H9 (cell line): ENCODE results near the gene ABHD15. TPM values are rescaled to one million over a fixed set of nuclear protein-coding genes. Genes with fewer than 3 reads are reported as not detected.

Experiments used
- DNase-seq: peaks from one replicate; pipeline ENCODE4 v3.0.0-alpha.2; 2017
- H2AFZ ChIP-seq: one replicate; pipeline ENCODE4 v1.6.1; 2013; ENCODE audit warnings: mild to moderate bottlenecking, low read length, control low read depth, moderate library complexity
- H2AK5ac ChIP-seq: 2 replicates; pipeline ENCODE4 v1.6.1; 2013; ENCODE audit warnings: low read length, control low read depth, mixed read lengths; ENCODE audit not compliant: insufficient read length
- H2BK120ac ChIP-seq: one replicate; pipeline ENCODE4 v1.6.1; 2013; ENCODE audit warnings: low read depth, mild to moderate bottlenecking, low read length, control low read depth, inconsistent platforms; ENCODE audit not compliant: poor library complexity, severe bottlenecking
- H2BK12ac ChIP-seq: 2 replicates; pipeline ENCODE4 v1.6.1; 2013; ENCODE audit warnings: low read length, control low read depth, mixed read lengths, low read depth; ENCODE audit not compliant: insufficient read length
- H2BK15ac ChIP-seq: 2 replicates; pipeline ENCODE4 v1.6.1; 2013; ENCODE audit warnings: low read depth, low read length, control low read depth
- H2BK20ac ChIP-seq: one replicate; pipeline ENCODE4 v1.6.1; 2013; ENCODE audit warnings: low read depth, mild to moderate bottlenecking, low read length, control low read depth, inconsistent platforms; ENCODE audit not compliant: poor library complexity, severe bottlenecking
- H2BK5ac ChIP-seq: 2 replicates; pipeline ENCODE4 v1.6.1; 2013; ENCODE audit warnings: low read length, control low read depth, mixed read lengths; ENCODE audit not compliant: insufficient read length
- H3K14ac ChIP-seq: 2 replicates; pipeline ENCODE4 v1.6.1; 2013; ENCODE audit warnings: low read length, control low read depth; ENCODE audit not compliant: insufficient read depth
- H3K18ac ChIP-seq: 2 replicates; pipeline ENCODE4 v1.6.1; 2013; ENCODE audit warnings: low read depth, mild to moderate bottlenecking, mixed read lengths, low read length, control low read depth; ENCODE audit not compliant: insufficient read length
- H3K23ac ChIP-seq: 2 replicates; pipeline ENCODE4 v1.6.1; 2013; ENCODE audit warnings: low read length, control low read depth, mixed read lengths, low read depth; ENCODE audit not compliant: insufficient read length
- H3K23me2 ChIP-seq: 2 replicates; pipeline ENCODE4 v1.6.1; 2013; ENCODE audit warnings: low read depth, mild to moderate bottlenecking, mixed read lengths, low read length, control low read depth; ENCODE audit not compliant: insufficient read length, poor library complexity, severe bottlenecking
- H3K27ac ChIP-seq: 2 replicates; pipeline ENCODE4 v1.5.1; 2013; ENCODE audit warnings: low read length, control low read depth, mixed read lengths, low read depth; ENCODE audit not compliant: insufficient read length
- H3K27me3 ChIP-seq: 2 replicates; pipeline ENCODE4 v1.6.1; 2013; ENCODE audit warnings: low read length, control low read depth, inconsistent platforms; ENCODE audit not compliant: insufficient read depth
- H3K4ac ChIP-seq: 2 replicates; pipeline ENCODE4 v1.6.1; 2013; ENCODE audit warnings: low read depth, mild to moderate bottlenecking, control low read depth, inconsistent platforms, low read length, moderate library complexity
- H3K4me1 ChIP-seq: 2 replicates; pipeline ENCODE4 v1.6.1; 2013; ENCODE audit warnings: low read length, control low read depth, inconsistent platforms; ENCODE audit not compliant: insufficient read depth
- H3K4me2 ChIP-seq: 2 replicates; pipeline ENCODE4 v1.6.1; 2013; ENCODE audit warnings: low read length, control low read depth, mixed read lengths; ENCODE audit not compliant: insufficient read length, insufficient read depth
- H3K56ac ChIP-seq: 2 replicates; pipeline ENCODE4 v1.6.1; 2013; ENCODE audit warnings: low read depth, mild to moderate bottlenecking, mixed read lengths, low read length, control low read depth; ENCODE audit not compliant: insufficient read length
- H3K79me1 ChIP-seq: 2 replicates; pipeline ENCODE4 v1.6.1; 2013; ENCODE audit warnings: low read depth, mild to moderate bottlenecking, moderate library complexity, low read length, control low read depth, inconsistent platforms; ENCODE audit not compliant: insufficient read depth, poor library complexity, severe bottlenecking
- H3K79me2 ChIP-seq: 2 replicates; pipeline ENCODE4 v1.6.1; 2013; ENCODE audit warnings: low read length, control low read depth, inconsistent platforms; ENCODE audit not compliant: insufficient read depth
- H3K9ac ChIP-seq: 2 replicates; pipeline ENCODE4 v1.6.1; 2013; ENCODE audit warnings: low read length, control low read depth, mixed read lengths; ENCODE audit not compliant: insufficient read length; ENCODE audit errors: extremely low read depth
- H3K9me3 ChIP-seq: one replicate; pipeline ENCODE4 v1.6.1; 2013; ENCODE audit warnings: low read depth, low read length, inconsistent platforms; ENCODE audit not compliant: control insufficient read depth
- H3T11ph ChIP-seq: one replicate; pipeline ENCODE4 v1.6.1; 2013; ENCODE audit warnings: mild to moderate bottlenecking, low read length, control low read depth, inconsistent platforms
- H4K20me1 ChIP-seq: one replicate; pipeline ENCODE4 v1.6.1; 2013; ENCODE audit not compliant: control insufficient read depth, insufficient read length, insufficient read depth
- H4K5ac ChIP-seq: 2 replicates; pipeline ENCODE4 v1.6.1; 2013; ENCODE audit warnings: low read depth, mild to moderate bottlenecking, mixed read lengths, low read length, control low read depth; ENCODE audit not compliant: insufficient read length
- H4K8ac ChIP-seq: replicated peaks from 2 replicates; pipeline ENCODE4 v1.6.1; 2013; ENCODE audit warnings: low read length, control low read depth, mixed read lengths, low read depth; ENCODE audit not compliant: insufficient read length
- H4K91ac ChIP-seq: 2 replicates; pipeline ENCODE4 v1.6.1; 2013; ENCODE audit warnings: low read depth, mild to moderate bottlenecking, moderate library complexity, mixed read lengths, low read length, control low read depth; ENCODE audit not compliant: insufficient read length
- H3K27ac Mint-ChIP-seq, 3 experiments: 2 replicates in 2 of 3; 3 replicates in 1 of 3; pipeline ENCODE4 v1.8.0; 2020 to 2021; ENCODE audit warnings: mixed read lengths in 3 of 3, mild to moderate bottlenecking in 1 of 3, moderate library complexity in 1 of 3
- H3K27me3 Mint-ChIP-seq: 2 replicates; pipeline ENCODE4 v1.8.0; 2021; ENCODE audit warnings: low read depth, mild to moderate bottlenecking, moderate library complexity, mixed read lengths
- H3K36me3 Mint-ChIP-seq, 3 experiments: 2 replicates in 2 of 3; 3 replicates in 1 of 3; pipeline ENCODE4 v1.8.0; 2020 to 2021; ENCODE audit warnings: low read depth in 3 of 3, mixed read lengths in 3 of 3; ENCODE audit not compliant: insufficient read depth in 1 of 3
- H3K4me1 Mint-ChIP-seq, 2 experiments: 2 replicates each; pipeline ENCODE4 v1.8.0; 2020; ENCODE audit warnings: mixed read lengths in 2 of 2
- H3K4me3 Mint-ChIP-seq, 2 experiments: 2 replicates in 1 of 2; 3 replicates in 1 of 2; pipeline ENCODE4 v1.8.0; 2020 to 2021; ENCODE audit warnings: mild to moderate bottlenecking in 2 of 2, mixed read lengths in 2 of 2, moderate library complexity in 1 of 2
- H3K9me3 Mint-ChIP-seq, 2 experiments: 2 replicates in 1 of 2; 3 replicates in 1 of 2; pipeline ENCODE4 v1.8.0; 2020; ENCODE audit warnings: mild to moderate bottlenecking in 2 of 2, mixed read lengths in 2 of 2, moderate library complexity in 1 of 2
- WGBS: extraction: QIAGEN DNeasy Blood & Tissue Kit; methylation state at CpG from one replicate; pipeline ENCODE4 v1.1.7; 2013; ENCODE audit warnings: missing lambda C conversion rate, low lambda C conversion rate, mixed read lengths; ENCODE audit not compliant: insufficient read length; ENCODE audit errors: extremely low coverage; 5-methylcytosine and 5-hydroxymethylcytosine counted together
- total RNA-seq: library from RNA; stranded (reverse); gene quantifications from 2 replicates; pipeline ENCODE4 v1.2.1, GENCODE V29; 2021
- TF ChIP-seq, protein P1 (sequence below): fragments of 200-600 bp; sonication (generic); conservative IDR thresholded peaks from 3 replicates; pipeline ENCODE4 v1.8.0; 2021; ENCODE audit warnings: antibody characterized with exemption, mild to moderate bottlenecking

ABHD15 gene
- total RNA-seq, 1 experiment from 2014 or later, result 2.5 TPM

DNA sequence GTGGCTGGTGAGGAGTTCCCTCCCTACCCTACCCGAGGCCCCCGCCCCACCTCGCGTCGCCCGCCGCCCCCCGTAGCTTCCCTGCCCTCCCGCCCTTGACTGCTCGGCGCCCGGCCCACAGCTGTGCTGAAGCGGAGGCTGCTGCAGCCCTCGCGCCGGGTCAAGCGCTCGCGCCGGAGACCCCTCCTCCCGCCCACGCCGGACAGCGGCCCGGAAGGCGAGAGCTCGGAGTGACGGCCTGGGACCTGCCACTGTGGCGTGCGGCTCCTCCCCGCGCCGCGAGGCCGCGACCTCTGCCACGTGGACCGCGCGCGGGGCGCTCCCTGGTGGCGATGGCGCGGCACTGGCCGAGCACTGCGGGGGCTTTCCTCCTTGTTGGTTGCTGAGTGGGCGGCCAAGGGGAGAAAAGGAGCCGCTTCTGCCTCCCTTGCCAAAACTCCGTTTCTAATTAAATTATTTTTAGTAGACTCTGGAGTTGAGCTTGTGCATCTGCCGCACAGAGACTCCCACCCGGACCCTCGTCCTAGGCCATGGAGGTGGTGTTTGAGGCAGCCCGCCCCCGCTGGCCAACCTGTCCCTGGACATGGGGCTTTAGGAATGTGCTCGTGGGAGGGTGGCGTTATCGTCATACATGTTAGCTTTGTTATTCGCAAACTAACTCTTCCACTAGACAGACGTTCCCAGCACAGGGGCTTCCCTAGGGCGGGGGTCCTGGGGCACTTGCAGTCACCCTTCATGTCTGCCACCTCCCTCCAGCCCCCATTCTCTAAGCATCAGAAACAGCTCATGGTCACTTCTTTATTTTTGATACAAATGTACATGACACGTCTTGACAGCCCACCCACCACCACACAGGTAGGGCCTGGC is 6.1 kb upstream of the ABHD15 start:
- no peaks in the 10 kb centered on the region for H3K79me2 ChIP-seq
- H3K27me3 ChIP-seq, result no peaks in the 10 kb centered on the region; the same call in 1 of the 2 replicates
- WGBS, result no CpG with 5 or more reads among the region's 62 CpGs
- H2BK12ac ChIP-seq, result no peak overlapping the region
- H3K18ac ChIP-seq, result no peak overlapping the region
- no peak overlapping the region for H3K9ac ChIP-seq
- no peak overlapping the region for H2BK120ac ChIP-seq
- TF ChIP-seq, protein P1, sequence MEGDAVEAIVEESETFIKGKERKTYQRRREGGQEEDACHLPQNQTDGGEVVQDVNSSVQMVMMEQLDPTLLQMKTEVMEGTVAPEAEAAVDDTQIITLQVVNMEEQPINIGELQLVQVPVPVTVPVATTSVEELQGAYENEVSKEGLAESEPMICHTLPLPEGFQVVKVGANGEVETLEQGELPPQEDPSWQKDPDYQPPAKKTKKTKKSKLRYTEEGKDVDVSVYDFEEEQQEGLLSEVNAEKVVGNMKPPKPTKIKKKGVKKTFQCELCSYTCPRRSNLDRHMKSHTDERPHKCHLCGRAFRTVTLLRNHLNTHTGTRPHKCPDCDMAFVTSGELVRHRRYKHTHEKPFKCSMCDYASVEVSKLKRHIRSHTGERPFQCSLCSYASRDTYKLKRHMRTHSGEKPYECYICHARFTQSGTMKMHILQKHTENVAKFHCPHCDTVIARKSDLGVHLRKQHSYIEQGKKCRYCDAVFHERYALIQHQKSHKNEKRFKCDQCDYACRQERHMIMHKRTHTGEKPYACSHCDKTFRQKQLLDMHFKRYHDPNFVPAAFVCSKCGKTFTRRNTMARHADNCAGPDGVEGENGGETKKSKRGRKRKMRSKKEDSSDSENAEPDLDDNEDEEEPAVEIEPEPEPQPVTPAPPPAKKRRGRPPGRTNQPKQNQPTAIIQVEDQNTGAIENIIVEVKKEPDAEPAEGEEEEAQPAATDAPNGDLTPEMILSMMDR, result peak; percentile 80
- Mint-ChIP-seq H3K27ac (peak overlapping the region in 1 of 3 experiments; percentile 55; a peak in 1 of 7 replicates), H3K9me3 (no peaks in the 10 kb centered on the region; a peak in 1 of 5 replicates), H3K36me3 (peaks cover 10 to 40% (median 30%) of the 10 kb centered on the region in 3 experiments; a peak in 6 of 7 replicates), H3K4me1 (peaks cover 8 to 17% of the 10 kb centered on the region in 2 experiments), H3K4me3 (peak overlapping the region in 1 of 2 experiments; percentile 51; a peak in 1 of 5 replicates), H3K27me3 (peaks cover 14% of the 10 kb centered on the region)
- no peak overlapping the region for H3K27ac ChIP-seq
- H2AFZ ChIP-seq, result no peak overlapping the region
- H3K79me1 ChIP-seq, result no peaks in the 10 kb centered on the region
- no peak overlapping the region; the same call in 1 of the 2 replicates for H3K14ac ChIP-seq
- H3K23ac ChIP-seq, result no peak overlapping the region
- peaks cover 13% of the 10 kb centered on the region for H3K23me2 ChIP-seq
- no peak overlapping the region for H4K5ac ChIP-seq
- DNase-seq, result peak; percentile 68
- H3K4ac ChIP-seq, result no peak overlapping the region
- no peak overlapping the region for H3T11ph ChIP-seq
- no peak overlapping the region for H4K8ac ChIP-seq
- no peak overlapping the region for H2BK5ac ChIP-seq
- no peak overlapping the region for H2BK15ac ChIP-seq
- no peak overlapping the region for H4K91ac ChIP-seq
- no peak overlapping the region for H2BK20ac ChIP-seq
- H4K20me1 ChIP-seq, result peaks cover 2% of the 10 kb centered on the region
- no peak overlapping the region for H3K56ac ChIP-seq
- H2AK5ac ChIP-seq, result no peak overlapping the region
- H3K9me3 ChIP-seq, result no peaks in the 10 kb centered on the region
- no peak overlapping the region for H3K4me2 ChIP-seq
- H3K4me1 ChIP-seq, result no peaks in the 10 kb centered on the region
